HG02798 (cell line): ENCODE measurements around the gene ZNF616.

Experiments used
- ATAC-seq: cut with Tn5 transposase; IDR thresholded peaks from one replicate; pipeline ENCODE4 v1.9.1; 2021; ENCODE audit warnings: mild to moderate bottlenecking; ENCODE audit not compliant: unreplicated experiment, poor library complexity

ZNF616 gene

GRCh38 chr19:52139252-52140031 lies at the start of gene ZNF616:
Gene ZNF616 (minus strand): TSS chr19:52139938. CDS start chr19:52130512, 9,426 bp downstream.
- peak; percentile 69 for ATAC-seq

GRCh38 chr19:52188822-52189734 lies 49.3 kb upstream of the ZNF616 start:
- ATAC-seq: peak; percentile 1

- no peak for ATAC-seq
Measured at GRCh38 chr19:52187407-52187806, 47.7 kb upstream of the ZNF616 start.

- ATAC-seq: no peak
Measured at GRCh38 chr19:52176574-52176973, 36.8 kb upstream of the ZNF616 start.

GRCh38 chr19:52172347-52172746 lies 32.6 kb upstream of the ZNF616 start:
- ATAC-seq: no peak

- ATAC-seq: peak; percentile 88
Measured at GRCh38 chr19:52171321-52172169, 31.8 kb upstream of the ZNF616 start, which contains the start of gene ZNF836. Gene ZNF836 (minus strand): TSS chr19:52171621. CDS start chr19:52168072, 3,549 bp downstream.

- ATAC-seq: peak; percentile 23
Measured at GRCh38 chr19:52170863-52171320, 31.2 kb upstream of the ZNF616 start.

GRCh38 chr19:52170304-52170703 lies 30.6 kb upstream of the ZNF616 start:
- no peak for ATAC-seq

GRCh38 chr19:52155596-52156359 lies 16.0 kb upstream of the ZNF616 start:
- no peak for ATAC-seq

GRCh38 chr19:52148256-52148655 lies 8.5 kb upstream of the ZNF616 start:
- no peak for ATAC-seq

- no peak for ATAC-seq
Measured at GRCh38 chr19:52142001-52142595, 2.4 kb upstream of the ZNF616 start.

- no peak for ATAC-seq
Measured at GRCh38 chr19:52141203-52141602, 1.5 kb upstream of the ZNF616 start.

- peak; percentile 96 for ATAC-seq
Measured at GRCh38 chr19:52140032-52140710, 433 bp upstream of the ZNF616 start.

GRCh38 chr19:52138983-52139251 lies 821 bp downstream of the ZNF616 start:
- ATAC-seq: no peak

- no peak for ATAC-seq
Measured at GRCh38 chr19:52138278-52138982, 1.3 kb downstream of the ZNF616 start.

- no peak for ATAC-seq
Measured at GRCh38 chr19:52120286-52120685, 19.5 kb downstream of the ZNF616 start.

- no peak for ATAC-seq
Measured at GRCh38 chr19:52115526-52116053, 24.1 kb downstream of the ZNF616 start.

- ATAC-seq: no peak
Measured at GRCh38 chr19:52114691-52115090, 25.0 kb downstream of the ZNF616 start.
